ENCODE measurements around the gene PIAS3.

Gene PIAS3

DNA sequence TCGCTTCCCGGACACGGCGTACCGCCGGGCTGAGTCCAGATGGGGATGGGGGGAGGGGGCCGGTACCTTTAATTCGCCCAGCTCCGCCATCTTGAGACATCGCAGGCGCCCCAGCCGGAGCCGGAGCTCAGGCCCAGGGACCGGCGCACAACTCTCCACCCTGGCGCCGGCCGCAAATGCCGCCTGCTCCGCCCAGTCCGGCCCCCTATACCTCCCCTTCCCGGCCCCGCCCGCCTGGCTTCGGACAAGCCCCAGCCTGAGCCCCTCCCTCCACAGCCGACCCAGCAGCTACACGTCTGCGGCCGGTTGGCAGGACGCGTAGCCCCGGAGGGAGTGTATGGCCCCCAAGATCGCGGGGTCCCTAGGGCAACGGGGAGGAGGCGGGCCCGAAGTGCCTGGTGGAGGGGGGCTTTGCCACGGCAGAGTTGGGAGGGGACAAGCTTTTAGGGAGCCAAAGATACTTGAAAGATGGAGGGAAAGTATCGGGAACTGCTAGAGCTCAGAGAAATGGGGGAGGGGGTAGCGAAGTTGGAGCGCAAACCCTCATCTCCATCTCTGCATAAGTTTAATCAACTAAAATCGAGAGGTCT lies at the start of gene PIAS3:
TSS of gene PIAS3 (minus strand) at position 181 of the 590 bp plus-strand sequence. CDS start at position 90, 91 bp downstream.
- peak; percentile 78 for DNase-seq

GRCh38 chr1:145908653-145909052 lies 49.8 kb upstream of the PIAS3 start:
- no peak for DNase-seq

- DNase-seq: no peak
Measured at GRCh38 chr1:145906954-145907753, 48.3 kb upstream of the PIAS3 start.

- no peak for DNase-seq
Measured at GRCh38 chr1:145901312-145902021, 42.6 kb upstream of the PIAS3 start.

DNA sequence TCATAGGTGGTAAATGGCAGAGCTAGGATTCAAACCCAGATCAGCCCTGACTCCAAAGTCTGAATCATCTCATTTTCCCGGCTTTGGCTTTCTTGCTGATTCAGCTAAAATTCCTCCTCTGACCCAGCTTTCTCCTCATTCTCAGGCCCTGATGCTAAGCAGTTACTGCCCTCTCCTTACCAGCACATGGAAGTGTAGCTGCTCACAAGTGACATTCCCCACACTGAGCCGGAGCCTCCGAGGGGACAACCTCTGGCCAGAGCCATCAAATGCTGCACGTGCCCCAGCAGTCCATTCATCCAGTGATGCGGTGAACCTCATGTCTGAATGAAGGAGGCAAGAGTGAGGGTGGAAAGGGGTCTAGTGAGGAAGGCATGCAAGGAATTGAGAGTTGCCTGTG lies 39.9 kb upstream of the PIAS3 start:
- no peak for DNase-seq

DNA sequence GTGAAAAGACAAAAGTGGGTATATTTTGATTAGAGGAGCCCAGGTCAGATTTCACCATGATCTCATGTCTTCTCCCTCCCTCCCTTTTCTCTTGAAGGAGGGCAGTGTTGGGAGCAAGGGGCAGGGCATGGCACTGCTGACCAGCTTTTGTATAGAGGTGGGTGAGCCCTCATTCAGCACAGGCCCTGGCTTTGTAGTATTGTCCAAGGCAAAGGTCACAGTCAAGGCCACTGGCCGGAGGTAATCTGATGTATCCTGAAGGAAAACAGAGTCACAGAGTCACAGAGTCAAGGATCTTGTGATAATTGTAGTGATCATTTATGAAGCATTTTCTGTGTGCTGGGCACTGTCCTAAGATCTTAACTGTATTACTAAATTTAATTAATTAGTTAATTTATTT lies 39.1 kb upstream of the PIAS3 start:
- no peak for DNase-seq

GRCh38 chr1:145895471-145895870 lies 36.6 kb upstream of the PIAS3 start:
- no peak for DNase-seq

GRCh38 chr1:145893306-145894055 lies 34.6 kb upstream of the PIAS3 start:
- no peak for DNase-seq

GRCh38 chr1:145892486-145893087 lies 33.7 kb upstream of the PIAS3 start:
- DNase-seq: no peak

DNA sequence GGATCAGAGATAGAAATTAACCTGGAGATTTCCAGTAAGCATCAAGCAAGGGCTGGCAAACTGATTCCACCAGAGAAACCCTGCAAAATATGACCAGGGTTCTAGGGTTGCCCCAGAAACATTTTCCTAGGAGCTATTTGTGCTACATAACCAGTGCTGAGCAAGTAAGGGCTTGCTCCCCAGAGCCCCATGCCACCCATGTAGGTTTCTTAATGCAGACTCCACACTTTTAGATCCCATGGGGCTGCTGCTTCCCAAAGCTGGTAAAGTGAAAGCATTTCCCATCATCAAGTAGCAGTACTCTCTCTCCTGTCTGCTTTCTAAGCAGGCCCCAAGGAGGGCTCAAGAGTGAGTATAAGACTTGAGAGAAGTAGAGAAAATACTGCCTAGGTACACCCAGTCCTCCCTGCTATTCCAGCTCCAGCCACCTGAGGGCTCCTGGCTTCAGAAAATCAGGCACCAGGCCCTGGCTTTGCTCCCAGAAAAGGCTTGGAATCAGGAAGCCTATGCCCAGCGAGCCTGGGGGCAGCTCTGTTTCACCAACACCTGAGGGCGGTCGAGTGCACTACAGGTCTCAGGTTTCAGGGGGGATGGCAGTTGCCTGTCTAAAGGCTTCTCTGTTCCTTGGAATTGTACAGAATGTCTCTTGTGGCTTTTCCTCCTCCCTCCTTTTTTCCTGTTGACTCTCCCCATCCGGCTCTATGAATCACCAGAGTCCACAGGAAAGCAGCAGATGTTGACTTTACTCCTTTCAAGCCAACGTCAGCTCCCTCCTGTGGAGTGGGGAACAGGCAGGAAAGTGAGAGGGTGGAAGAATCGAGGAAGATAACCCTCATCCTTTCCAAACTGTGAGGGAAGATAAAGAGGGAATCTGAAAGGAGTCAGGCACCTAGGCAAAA lies 33.0 kb upstream of the PIAS3 start:
- DNase-seq: peak; percentile 83

DNA sequence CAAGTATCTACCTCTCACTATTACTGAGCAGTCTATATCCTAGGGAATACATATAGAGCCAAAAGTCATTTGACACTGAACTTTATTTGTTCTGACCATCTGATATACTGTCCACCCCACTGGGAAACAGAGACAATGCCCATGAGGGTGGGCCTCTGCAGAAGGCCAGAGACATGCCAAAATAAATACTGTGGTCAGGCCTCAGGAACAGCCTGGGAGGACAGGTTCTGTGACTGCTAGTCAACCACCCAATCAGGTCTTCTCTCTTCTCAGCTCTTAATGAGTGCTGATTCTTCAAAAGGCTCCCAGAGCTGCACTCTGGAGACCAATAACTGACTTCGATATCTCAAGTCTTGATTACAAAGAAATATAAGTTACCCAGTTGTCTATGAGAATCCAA lies 32.3 kb upstream of the PIAS3 start:
- DNase-seq: no peak

- peak; percentile 7 for DNase-seq
Measured at GRCh38 chr1:145889722-145890121, 30.8 kb upstream of the PIAS3 start.

- DNase-seq: no peak
Measured at GRCh38 chr1:145887631-145888030, 28.8 kb upstream of the PIAS3 start.

DNA sequence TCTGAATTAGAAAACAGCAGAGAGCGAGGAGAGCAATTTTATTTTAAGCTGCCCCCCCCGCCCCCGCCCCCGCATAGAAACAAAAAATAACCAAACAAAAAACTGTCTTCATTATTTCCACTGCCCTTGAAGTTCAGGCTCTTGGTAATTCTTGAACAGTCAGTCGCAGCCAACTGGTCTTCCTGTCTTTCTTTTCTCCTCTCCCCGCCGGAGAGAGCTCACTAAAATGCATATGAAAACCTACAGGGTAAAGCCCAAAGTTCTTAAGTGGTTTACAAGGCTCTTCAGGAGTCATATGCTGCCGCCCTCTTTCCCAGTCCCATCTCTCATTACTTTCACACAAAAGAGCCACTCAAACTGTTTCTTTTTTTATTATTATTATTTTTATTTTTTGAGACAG lies 27.9 kb upstream of the PIAS3 start:
- no peak for DNase-seq

GRCh38 chr1:145886390-145886789 lies 27.5 kb upstream of the PIAS3 start:
- DNase-seq: no peak

DNA sequence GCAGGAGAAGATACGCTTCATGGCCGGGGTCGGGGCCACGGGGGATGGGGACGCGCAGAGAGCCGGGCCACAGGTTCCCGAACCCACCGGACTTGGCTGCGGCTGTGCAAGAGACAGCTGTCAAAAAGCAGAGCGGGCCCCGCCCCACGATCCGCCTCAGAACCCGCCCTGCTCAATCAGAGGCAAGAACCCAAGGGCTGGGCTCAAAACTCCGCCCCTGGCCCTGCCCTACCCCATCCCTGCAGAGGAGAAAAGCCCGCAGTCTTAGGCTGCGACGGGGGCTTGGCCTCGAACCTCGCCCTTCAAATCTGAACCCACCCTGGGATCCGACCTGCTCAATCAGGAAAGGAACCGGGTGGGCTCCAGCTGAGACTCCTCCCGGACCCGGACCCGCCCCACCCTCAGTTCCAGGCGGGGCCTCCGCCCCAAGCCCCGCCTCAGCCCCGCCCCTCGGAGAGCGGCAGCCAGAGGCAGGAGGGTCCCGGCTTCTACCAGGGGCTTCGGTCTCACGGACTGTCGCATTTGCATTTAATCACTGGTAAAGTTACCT lies 26.9 kb upstream of the PIAS3 start, which contains the start of gene ANKRD35:
TSS of gene ANKRD35 (minus strand) at position 129 of the 550 bp plus-strand sequence. CDS start at position 21, 108 bp downstream.
- DNase-seq: peak; percentile 68

DNA sequence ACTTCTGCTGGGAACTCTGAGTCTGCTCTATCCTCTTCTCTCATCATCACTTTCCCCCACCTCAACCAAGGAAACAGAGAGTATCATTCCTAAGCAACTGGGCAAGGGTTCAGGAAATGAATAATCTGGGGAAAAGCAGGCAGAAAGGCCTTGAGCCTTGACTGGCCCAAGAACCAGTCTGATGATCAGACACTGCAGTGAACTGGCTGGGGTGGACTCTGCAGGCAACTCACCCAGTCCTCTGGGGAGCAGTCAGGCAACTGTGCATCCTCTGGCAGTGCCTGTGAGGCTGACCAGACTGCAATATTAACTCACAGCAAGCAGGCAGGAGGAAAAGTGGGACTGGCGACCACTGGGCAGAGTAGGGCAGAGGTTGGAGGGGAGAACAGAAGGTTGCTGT lies 25.8 kb upstream of the PIAS3 start:
- no peak for DNase-seq

DNA sequence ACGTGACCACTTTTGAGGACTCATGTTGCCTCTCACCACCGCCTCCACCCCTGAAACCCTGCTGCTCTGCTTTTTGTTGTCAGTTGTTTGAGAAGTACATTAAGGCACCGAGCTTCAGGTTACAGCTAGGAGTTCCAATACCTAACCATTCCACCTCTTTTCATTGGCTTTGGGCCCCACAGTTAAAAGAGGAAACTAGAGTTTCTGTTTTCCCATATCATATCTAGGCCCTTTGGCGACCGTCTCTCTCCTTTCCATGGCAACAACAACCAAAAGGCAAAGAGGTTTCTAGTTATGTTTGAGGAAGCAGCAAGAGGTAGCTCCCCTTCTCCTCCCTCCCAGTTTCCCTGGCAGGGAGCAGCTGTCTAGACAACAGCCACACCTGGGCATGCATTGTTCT lies 20.9 kb upstream of the PIAS3 start:
- DNase-seq: peak; percentile 28

DNA sequence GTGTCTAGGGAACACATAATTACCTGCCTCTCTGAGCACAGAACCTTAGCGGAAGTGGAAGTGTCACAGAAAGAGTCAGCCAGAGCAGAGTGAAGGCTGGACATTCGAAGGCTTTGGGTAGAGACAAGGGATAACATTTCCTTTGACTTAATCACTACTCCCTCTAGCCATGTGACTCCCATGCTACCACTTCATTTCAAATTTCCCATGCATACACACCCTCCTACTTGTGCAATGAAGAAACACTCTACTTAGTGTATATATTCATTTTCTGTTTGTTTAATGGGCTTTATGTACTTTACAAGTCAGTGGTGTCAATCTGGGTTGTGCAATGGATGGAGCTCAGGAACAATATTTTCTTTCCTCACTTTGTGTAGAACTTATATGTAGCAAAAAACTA lies 19.8 kb upstream of the PIAS3 start:
- DNase-seq: no peak

DNA sequence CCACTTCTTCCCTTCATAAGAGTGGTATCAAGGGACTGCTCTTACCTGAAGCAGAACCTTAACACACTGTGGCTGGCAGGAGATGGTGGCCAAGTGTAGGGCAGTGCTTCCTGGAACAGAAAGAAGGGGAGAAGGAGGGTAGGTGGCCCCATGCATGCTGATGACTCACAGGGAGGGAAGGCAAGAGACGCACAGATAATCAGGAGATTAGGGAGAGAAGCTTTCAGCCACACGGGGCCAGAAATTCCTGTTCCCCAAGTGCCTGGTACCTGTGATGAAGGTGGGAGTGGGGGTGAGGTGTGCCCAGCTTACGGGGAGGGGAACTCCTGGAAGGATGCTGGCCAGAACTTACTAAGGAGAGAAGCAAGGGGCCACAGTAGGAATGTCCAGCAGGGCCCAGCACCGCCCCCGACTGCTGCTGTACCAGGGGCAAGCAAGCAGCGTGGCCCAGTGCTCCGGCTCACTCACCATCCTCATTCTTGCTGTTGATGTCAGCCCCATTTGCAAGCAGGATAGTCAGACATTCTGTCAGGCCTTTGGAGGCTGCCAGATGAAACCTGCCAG lies 19.1 kb upstream of the PIAS3 start:
- DNase-seq: no peak

DNA sequence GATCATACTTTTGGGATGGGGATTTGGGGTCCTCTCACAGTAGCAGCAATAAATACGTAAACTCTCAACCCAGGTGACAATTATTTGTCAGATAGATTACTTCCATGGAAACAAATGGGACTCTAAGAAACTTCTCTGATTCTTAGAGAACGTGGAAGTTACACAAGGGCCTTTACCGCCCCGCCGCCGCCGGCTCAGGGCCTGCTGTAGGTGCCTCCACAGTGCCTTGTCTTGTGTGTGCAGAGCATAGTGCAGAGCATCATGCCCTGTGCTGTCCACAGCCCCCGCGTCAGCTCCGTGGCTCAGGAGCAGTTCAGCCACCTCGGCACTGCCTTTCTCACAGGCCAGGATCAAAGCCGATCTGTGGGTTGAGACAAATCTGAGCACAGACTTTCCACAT lies 15.8 kb upstream of the PIAS3 start:
- no peak for DNase-seq

Measured in NCI-H1436 (cell line).